Body of pancreas (tissue), 4 donors: ENCODE data around the gene NELFE. TPM values are rescaled to one million over a fixed set of nuclear protein-coding genes. Genes with fewer than 3 reads are reported as not detected.

Source experiments
- ATAC-seq: fragments of 150-250 bp; one replicate; pipeline ENCODE4 v1.9.1; 2016
- DNase-seq, 4 donors: peaks; one replicate each; pipeline ENCODE4 v3.0.0-alpha.2; 2019
- H3K27ac ChIP-seq, 4 donors: fragments of 200-600 bp; sonication (generic); 1 replicate in 3 of 4; 2 replicates in 1 of 4; pipeline versions ENCODE4 v1.5.1 to v1.6.1; 2016 to 2019; ENCODE audit warnings: mild to moderate bottlenecking in 1 of 4, mixed read lengths in 1 of 4, moderate library complexity in 1 of 4
- H3K27me3 ChIP-seq, 2 donors: fragments of 200-600 bp; sonication (generic); one replicate each; pipeline ENCODE4 v1.6.0; 2016; ENCODE audit warnings: mild to moderate bottlenecking in 1 of 2
- H3K36me3 ChIP-seq, 2 donors: fragments of 200-600 bp; sonication (generic); replicated peaks in 1 of 2; 2 replicates each; pipeline ENCODE4 v1.5.1; 2016; ENCODE audit warnings: low read depth in 2 of 2; ENCODE audit not compliant: insufficient read depth in 1 of 2
- H3K4me1 ChIP-seq: fragments of 200-600 bp; sonication (generic); one replicate; pipeline ENCODE4 v1.6.0; 2016
- H3K4me3 ChIP-seq, 2 donors: fragments of 200-600 bp; sonication (generic); 1 replicate in 1 of 2; 2 replicates in 1 of 2; pipeline ENCODE4 v1.5.1; 2016 to 2019
- H3K9me3 ChIP-seq, 3 donors: fragments of 200-600 bp; sonication (generic); 1 replicate in 2 of 3; 2 replicates in 1 of 3; pipeline ENCODE4 v1.5.1; 2016
- POLR2A ChIP-seq, 3 donors: fragments of 450-650 bp; IDR thresholded peaks; one replicate each; pipeline ENCODE4 v1.6.1; 2016; ENCODE audit warnings: antibody characterized with exemption in 3 of 3, mild to moderate bottlenecking in 2 of 3
- WGBS, 2 donors: methylation state at CpG; one replicate each; pipeline ENCODE4 v1.1.5; 2017; 5-methylcytosine and 5-hydroxymethylcytosine counted together
- intact Hi-C: fragments of 100-400 bp; cut with DNase I; formaldehyde crosslinking; loops from one replicate; pipeline ENCODE4 v1.15.1; 2023
- total RNA-seq, 2 donors: library from RNA; depleted of rRNA; stranded (reverse); fragments of >200 nt; gene quantifications; one replicate each; pipeline ENCODE4 v1.1.0, GENCODE V29; 2016
- TF ChIP-seq, protein P1 (sequence below), 7 experiments: fragments of 450-650 bp in 4 of 7; fragments of 200-600 bp in 3 of 7; sonication (generic) in 3 of 7; IDR thresholded peaks; one replicate each; pipeline ENCODE4 v1.5.1; 2016 to 2019; ENCODE audit warnings: antibody characterized with exemption in 7 of 7

Gene NELFE
- total RNA-seq, 2 donors from 2014 or later: 38.9 to 39.9 TPM

DNA sequence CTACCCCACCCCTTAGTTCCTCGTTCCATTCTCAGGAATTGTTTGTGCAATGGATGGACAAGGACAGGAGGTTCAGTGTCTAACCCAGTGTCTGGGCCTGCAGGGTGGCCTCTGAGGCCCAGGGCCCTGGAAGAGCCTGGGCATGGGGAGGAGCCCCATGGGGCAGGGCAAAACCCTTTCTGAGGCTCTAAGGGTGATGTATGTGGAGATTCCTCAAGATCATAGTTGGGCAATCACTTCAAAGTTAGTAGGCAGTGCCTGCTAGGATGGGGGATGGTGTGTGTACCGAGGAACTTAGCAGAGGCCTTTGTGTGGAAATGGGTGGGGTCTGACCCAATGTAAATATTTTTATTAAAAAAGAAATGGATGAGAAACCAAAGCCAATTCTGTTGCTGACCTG, 38.0 kb downstream of the NELFE start:
- Histone ChIP-seq H3K9me3 (no peaks in the 10 kb centered on the region), H3K27ac (no peak overlapping the region), H3K4me1 (no peaks in the 10 kb centered on the region), H3K4me3 (no peak overlapping the region), H3K36me3 (no peaks in the 10 kb centered on the region), H3K27me3 (no peaks in the 10 kb centered on the region)
- no peak for DNase-seq
- intact Hi-C loops: no loop called here
- TF ChIP-seq POLR2A (IDR thresholded peaks at IDR 0.05): no peak
- TF ChIP-seq, protein P1, sequence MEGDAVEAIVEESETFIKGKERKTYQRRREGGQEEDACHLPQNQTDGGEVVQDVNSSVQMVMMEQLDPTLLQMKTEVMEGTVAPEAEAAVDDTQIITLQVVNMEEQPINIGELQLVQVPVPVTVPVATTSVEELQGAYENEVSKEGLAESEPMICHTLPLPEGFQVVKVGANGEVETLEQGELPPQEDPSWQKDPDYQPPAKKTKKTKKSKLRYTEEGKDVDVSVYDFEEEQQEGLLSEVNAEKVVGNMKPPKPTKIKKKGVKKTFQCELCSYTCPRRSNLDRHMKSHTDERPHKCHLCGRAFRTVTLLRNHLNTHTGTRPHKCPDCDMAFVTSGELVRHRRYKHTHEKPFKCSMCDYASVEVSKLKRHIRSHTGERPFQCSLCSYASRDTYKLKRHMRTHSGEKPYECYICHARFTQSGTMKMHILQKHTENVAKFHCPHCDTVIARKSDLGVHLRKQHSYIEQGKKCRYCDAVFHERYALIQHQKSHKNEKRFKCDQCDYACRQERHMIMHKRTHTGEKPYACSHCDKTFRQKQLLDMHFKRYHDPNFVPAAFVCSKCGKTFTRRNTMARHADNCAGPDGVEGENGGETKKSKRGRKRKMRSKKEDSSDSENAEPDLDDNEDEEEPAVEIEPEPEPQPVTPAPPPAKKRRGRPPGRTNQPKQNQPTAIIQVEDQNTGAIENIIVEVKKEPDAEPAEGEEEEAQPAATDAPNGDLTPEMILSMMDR (IDR thresholded peaks at IDR 0.05): no peak
- no peak for ATAC-seq
- WGBS, 2 donors: 53 to 60% methylated on average over 1 to 2 of the region's 2 CpGs

DNA sequence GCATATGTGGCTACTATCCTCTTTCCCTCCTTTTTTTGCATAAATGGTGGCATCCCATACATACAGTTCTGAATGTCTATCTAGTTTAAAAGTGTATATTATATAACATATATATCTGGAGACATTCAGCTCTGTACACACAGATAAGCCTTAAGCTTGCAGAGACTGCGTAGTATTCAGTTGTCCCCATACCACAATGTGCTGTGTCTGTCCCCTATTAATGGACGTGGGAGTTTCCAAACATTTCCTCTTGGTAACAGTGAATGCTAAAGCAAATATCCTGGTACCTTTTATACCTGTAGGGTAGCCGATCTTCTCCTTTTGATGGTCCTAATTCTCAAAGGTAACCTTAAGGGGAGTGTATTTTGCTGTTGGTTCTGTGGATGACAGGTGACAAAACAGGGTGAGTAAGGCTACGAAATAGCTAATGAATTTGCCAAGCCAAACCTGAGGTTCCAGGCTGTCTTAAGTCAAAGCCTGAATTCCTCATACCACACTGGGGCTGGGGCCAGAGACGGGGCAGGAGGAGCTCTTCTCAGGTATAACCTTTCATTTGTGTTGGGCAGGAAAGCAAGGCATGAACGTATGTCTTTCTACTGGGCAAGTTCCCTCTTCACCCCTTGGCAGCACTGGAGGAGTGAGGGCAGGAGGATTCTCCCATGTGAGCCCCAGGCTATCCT, 39.0 kb downstream of the NELFE start:
- Histone ChIP-seq H3K36me3 (no peaks in the 10 kb centered on the region), H3K9me3 (no peaks in the 10 kb centered on the region), H3K4me3 (no peak overlapping the region), H3K27me3 (no peaks in the 10 kb centered on the region), H3K27ac (no peak overlapping the region), H3K4me1 (no peaks in the 10 kb centered on the region)
- intact Hi-C loops: no loop called here
- ATAC-seq (no peak), DNase-seq (no peak)
- WGBS, 2 donors: 77 to 88% methylated on average over 5 to 6 of the region's 6 CpGs
- TF ChIP-seq, protein P1 (IDR thresholded peaks at IDR 0.05): no peak
- TF ChIP-seq POLR2A (IDR thresholded peaks at IDR 0.05): no peak

DNA sequence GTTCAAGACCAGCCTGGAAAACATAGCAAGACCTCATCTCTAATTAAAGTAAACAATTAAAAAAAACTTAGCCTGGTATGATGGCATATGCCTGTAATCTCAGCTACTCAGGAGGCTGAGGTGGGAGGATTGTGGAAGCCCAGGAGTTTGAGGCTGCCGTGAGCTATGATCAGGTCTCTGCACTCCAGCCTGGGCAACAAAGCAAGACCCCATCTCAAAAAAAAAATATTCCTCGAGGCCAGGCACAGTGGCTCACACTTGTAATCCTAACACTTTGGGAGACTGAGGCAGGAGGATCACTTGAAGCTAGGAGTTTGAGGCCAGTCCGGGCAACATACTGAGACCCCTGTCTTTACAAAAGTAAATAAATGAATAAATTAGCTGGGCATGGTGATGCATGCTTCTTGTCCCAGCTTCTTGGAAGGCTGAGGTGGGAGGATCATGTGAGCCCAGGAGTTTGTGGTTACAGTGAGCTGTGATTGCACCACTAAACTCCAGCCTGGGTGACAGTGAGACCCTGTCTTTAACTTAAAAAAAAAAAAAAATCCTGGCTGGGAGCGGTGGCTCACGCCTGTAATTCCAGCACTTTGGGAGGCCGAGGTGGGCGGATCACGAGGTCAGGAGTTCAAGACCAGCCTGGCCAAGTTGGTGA, 40.6 kb downstream of the NELFE start:
- Histone ChIP-seq H3K4me1 (no peaks in the 10 kb centered on the region), H3K4me3 (no peak overlapping the region), H3K36me3 (no peaks in the 10 kb centered on the region), H3K27me3 (no peaks in the 10 kb centered on the region), H3K9me3 (no peaks in the 10 kb centered on the region), H3K27ac (no peak overlapping the region)
- intact Hi-C loops: no loop called here
- no peak for TF ChIP-seq POLR2A (IDR thresholded peaks at IDR 0.05)
- TF ChIP-seq, protein P1 (IDR thresholded peaks at IDR 0.05): no peak
- DNase-seq (no peak), ATAC-seq (no peak)
- 74% methylated on average over 8 of the region's 8 CpGs for WGBS, 2 donors

DNA sequence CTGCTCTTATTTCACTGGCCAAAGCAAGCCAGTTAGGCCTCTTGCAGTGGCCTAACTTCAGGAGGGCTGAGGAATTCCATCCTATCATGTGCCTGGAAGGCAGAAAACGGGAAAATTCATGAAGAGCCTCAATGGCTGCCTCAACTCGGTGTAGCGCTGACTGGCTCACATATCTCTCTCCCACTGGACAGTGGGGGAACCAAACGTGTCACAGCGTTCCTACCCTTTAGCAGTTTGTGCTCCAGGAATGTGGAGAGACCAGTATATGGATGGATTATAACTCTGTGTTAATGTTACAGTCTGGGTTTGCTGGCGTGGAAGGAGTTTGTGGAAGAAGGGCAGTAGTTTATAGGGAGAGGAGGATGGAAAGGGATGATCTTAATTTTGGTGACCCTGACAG, 43.0 kb downstream of the NELFE start:
- H3K36me3 ChIP-seq: no peaks in the 10 kb centered on the region
- no peak for DNase-seq
- no peaks in the 10 kb centered on the region for H3K27me3 ChIP-seq
- no peak for ATAC-seq
- no peaks in the 10 kb centered on the region for H3K9me3 ChIP-seq
- no peak overlapping the region for H3K4me3 ChIP-seq
- H3K4me1 ChIP-seq: no peaks in the 10 kb centered on the region
- H3K27ac ChIP-seq: no peak overlapping the region
- intact Hi-C loops: no loop called here
- 62 to 68% methylated on average over 6 of the region's 6 CpGs for WGBS, 2 donors
- TF ChIP-seq POLR2A (IDR thresholded peaks at IDR 0.05): no peak
- TF ChIP-seq, protein P1 (IDR thresholded peaks at IDR 0.05): no peak

DNA sequence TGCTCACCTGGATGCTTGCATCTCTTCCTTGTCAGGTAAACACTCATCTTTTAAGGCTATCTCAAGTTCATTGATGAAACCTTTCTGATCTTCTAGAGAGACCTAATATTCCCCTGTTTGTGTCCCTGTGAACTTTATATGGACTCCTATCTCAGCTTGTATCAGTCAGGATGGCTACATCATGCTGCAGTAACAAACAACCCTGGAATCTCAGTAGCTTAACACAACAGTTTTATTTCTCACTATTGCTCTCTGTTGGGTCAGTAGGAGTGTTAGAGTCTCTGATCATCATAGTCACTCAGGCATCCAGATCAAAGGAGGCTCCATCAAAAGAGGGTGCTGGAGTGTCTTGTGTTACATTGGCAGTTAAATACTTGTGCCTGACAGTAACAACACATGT, 43.4 kb downstream of the NELFE start:
- Histone ChIP-seq H3K4me3 (no peak overlapping the region), H3K36me3 (no peaks in the 10 kb centered on the region), H3K9me3 (no peaks in the 10 kb centered on the region), H3K27me3 (no peaks in the 10 kb centered on the region), H3K4me1 (no peaks in the 10 kb centered on the region), H3K27ac (no peak overlapping the region)
- TF ChIP-seq, protein P1 (IDR thresholded peaks at IDR 0.05): no peak
- TF ChIP-seq POLR2A (IDR thresholded peaks at IDR 0.05): no peak
- ATAC-seq (no peak), DNase-seq (no peak)
- intact Hi-C loops: no loop called here
